Psoas muscle (tissue), 8 donors: ENCODE results near the gene OR1J2. TPM values are rescaled to one million over a fixed set of nuclear protein-coding genes. Genes with fewer than 3 reads are reported as not detected.
"Not testable (repeated sequence)": the region's sequence is repeated elsewhere in the genome, so short reads cannot be mapped to it uniquely, and the experiment has no call there.

ENCODE experiments used
- ATAC-seq, 4 donors: fragments of 200-7000 bp; cut with Tn5 transposase; one replicate each; pipeline ENCODE4 v1.9.1; 2020; ENCODE audit warnings: moderate library complexity in 3 of 4, mild to moderate bottlenecking in 2 of 4
- DNase-seq, 2 donors: peaks; one replicate each; pipeline ENCODE4 v3.0.0-alpha.2; 2020
- H3K27ac ChIP-seq: fragments of 200-600 bp; one replicate; pipeline ENCODE4 v1.8.0; 2022
- H3K27me3 ChIP-seq, 3 donors: fragments of 200-600 bp in 1 of 3; one replicate each; pipeline versions ENCODE4 v1.6.1 to v1.8.0; 2013 to 2022; ENCODE audit warnings: low read length in 2 of 3, mild to moderate bottlenecking in 2 of 3, moderate library complexity in 1 of 3; ENCODE audit not compliant: insufficient read depth in 3 of 3
- H3K36me3 ChIP-seq, 2 donors: fragments of 200-600 bp in 1 of 2; one replicate each; pipeline versions ENCODE4 v1.6.1 to v1.8.0; 2013 to 2022; ENCODE audit warnings: low read depth in 1 of 2, mild to moderate bottlenecking in 1 of 2, moderate library complexity in 1 of 2; ENCODE audit not compliant: insufficient read depth in 1 of 2
- H3K4me1 ChIP-seq: fragments of 200-600 bp; one replicate; pipeline ENCODE4 v1.8.0; 2022
- H3K4me3 ChIP-seq: fragments of 200-600 bp; one replicate; pipeline ENCODE4 v1.8.0; 2022; ENCODE audit warnings: mild to moderate bottlenecking
- H3K9me3 ChIP-seq: fragments of 200-600 bp; one replicate; pipeline ENCODE4 v1.8.0; 2022
- WGBS, 3 donors: extraction: QIAGEN DNeasy Blood & Tissue Kit; methylation state at CpG; one replicate each; pipeline versions ENCODE4 v1.1.6 to v1.1.7; 2013; 5-methylcytosine and 5-hydroxymethylcytosine counted together
- intact Hi-C, 2 donors: fragments of 100-400 bp; cut with DNase I; formaldehyde crosslinking; loops; one replicate each; pipeline versions ENCODE4 v1.11.0 to v1.14.2; 2022
- polyA plus RNA-seq, 3 donors: library from polyadenylated mRNA; stranded (reverse); fragments of 200-250 nt; gene quantifications; one replicate each; pipeline ENCODE4 v1.2.3, GENCODE V29; 2013
- total RNA-seq, 4 donors: library from RNA; stranded (reverse); fragmentation: NEBNext Ultra II Directional in 2 of 4; extraction: Animal tissue kit (Norgen Biotek cat#: 25700) in 2 of 4; gene quantifications; one replicate each; pipeline versions ENCODE4 v1.2.1 to v1.2.4, GENCODE V29; 2021 to 2023
- TF ChIP-seq, protein P1 (sequence below): fragments of 200-600 bp; IDR thresholded peaks from one replicate; pipeline ENCODE4 v1.8.0; 2022; ENCODE audit warnings: antibody characterized with exemption
- donor health status: healthy with polysubstance abuse.
- donor health status: DM: no; HTN: no; CAD: no; lungs with moderate emphysema.
- donor health status: Bipolar disorder and iron deficiency.
- donor health status: healthy.
- donor health status: DM: yes; HTN: yes; CAD: no.
- donor health status: DM: no; HTN: no; CAD: no.
- donor health status: DM: no; HTN: no; CAD: no.
- donor health status: DM: yes; HTN: yes; CAD: no.

OR1J2 gene
- total and polyA plus RNA-seq, 7 donors = not detected

DNA sequence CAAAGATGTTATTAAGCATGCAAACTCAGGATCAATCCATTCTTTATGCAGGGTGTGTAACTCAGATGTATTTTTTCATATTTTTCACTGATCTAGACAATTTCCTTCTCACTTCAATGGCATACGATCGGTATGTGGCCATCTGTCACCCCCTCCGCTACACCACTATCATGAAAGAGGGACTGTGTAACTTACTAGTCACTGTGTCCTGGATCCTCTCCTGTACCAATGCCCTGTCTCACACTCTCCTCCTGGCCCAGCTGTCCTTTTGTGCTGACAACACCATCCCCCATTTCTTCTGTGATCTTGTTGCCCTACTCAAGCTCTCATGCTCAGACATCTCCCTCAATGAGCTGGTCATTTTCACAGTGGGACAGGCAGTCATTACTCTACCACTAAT is 8.8 kb downstream of the OR1J2 start:
- ATAC-seq (no peak), DNase-seq (no peak)
- H3K4me1 ChIP-seq = no peaks in the 10 kb centered on the region
- TF ChIP-seq, protein P1, sequence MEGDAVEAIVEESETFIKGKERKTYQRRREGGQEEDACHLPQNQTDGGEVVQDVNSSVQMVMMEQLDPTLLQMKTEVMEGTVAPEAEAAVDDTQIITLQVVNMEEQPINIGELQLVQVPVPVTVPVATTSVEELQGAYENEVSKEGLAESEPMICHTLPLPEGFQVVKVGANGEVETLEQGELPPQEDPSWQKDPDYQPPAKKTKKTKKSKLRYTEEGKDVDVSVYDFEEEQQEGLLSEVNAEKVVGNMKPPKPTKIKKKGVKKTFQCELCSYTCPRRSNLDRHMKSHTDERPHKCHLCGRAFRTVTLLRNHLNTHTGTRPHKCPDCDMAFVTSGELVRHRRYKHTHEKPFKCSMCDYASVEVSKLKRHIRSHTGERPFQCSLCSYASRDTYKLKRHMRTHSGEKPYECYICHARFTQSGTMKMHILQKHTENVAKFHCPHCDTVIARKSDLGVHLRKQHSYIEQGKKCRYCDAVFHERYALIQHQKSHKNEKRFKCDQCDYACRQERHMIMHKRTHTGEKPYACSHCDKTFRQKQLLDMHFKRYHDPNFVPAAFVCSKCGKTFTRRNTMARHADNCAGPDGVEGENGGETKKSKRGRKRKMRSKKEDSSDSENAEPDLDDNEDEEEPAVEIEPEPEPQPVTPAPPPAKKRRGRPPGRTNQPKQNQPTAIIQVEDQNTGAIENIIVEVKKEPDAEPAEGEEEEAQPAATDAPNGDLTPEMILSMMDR = no peak
- H3K36me3 ChIP-seq = no peaks in the 10 kb centered on the region
- H3K27ac ChIP-seq = no peak overlapping the region
- 84 to 92% (median 85%) methylated on average over 3 of the region's 3 CpGs for WGBS, 3 donors
- H3K4me3 ChIP-seq = no peak overlapping the region
- intact Hi-C loops = no loop called here
- H3K9me3 ChIP-seq = no peaks in the 10 kb centered on the region
- peaks cover 2 to 27% (median 2%) of the 10 kb centered on the region in 3 donors for H3K27me3 ChIP-seq

DNA sequence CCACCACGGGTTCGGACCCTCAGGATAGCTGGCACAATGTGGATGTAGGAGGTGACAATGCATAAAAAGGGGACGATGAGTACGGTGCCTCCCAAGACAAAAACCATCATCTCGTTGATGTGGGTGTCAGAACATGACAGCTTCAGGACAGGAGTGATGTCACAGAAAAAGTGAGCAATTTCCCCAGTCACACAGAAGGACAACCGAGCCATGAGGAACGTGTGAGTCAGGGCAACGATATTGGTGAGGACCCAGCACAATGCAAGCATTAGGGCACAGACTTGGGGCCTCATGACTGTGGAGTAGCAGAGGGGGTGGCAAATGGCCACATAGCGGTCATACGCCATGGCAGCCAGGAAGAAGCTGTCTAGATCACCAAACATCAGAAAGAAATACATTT is 16.0 kb downstream of the OR1J2 start:
- WGBS, 3 donors = 79 to 83% (median 83%) methylated on average over 10 of the region's 10 CpGs
- H3K36me3 ChIP-seq = no peaks in the 10 kb centered on the region
- no peaks in the 10 kb centered on the region for H3K4me1 ChIP-seq
- intact Hi-C loops = no loop called here
- no peak for DNase-seq
- H3K27me3 ChIP-seq = peaks cover 0 to 5% (median 4%) of the 10 kb centered on the region in 3 donors
- no peak for ATAC-seq
- H3K27ac ChIP-seq = no peak overlapping the region
- TF ChIP-seq, protein P1 = no peak
- no peaks in the 10 kb centered on the region for H3K9me3 ChIP-seq
- H3K4me3 ChIP-seq = no peak overlapping the region

DNA sequence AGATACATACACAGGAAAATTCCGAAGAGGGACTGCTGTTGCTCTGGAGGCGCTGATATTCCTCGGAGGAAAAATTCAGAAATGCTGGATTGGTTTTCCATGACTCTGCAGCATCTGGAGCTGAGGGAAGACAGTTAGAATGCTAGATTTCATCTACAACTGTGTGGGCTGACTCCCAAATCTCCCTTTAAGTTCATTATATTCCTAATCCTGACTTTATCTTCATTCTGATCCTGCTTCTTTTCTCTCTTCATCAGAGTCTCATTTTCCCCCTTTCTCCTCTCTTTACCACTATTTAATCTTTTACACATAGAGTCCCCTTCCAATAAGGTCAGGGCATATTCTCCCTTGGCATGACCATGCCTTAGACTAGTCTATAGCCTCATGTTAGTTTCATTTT is 16.6 kb downstream of the OR1J2 start, which contains the start of gene OR1N1:
Gene OR1N1 (minus strand): TSS at position 101 of the 400 bp plus-strand sequence. CDS start 0 bp downstream, at position 101.
- H3K27ac ChIP-seq = no peak within 1 kb of the TSS

DNA sequence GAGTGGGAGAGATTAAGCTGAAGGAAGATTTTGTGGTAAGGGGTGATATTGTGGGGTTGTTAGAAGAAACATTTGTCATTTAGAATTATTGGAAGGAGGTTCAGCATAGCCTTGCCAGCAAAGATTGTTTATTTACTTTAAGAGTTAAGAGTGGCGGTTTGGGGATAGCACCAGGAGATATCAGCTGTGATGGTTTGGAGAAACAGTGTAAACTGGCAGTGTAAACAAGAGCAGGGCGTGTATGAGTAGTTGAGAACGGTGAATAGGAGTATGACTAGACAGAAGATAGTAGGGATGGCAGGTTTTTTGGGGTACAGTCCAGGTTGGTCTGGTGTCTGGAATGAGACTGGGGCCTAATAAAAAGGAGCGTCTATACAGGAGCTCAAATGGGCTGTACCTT is 20.6 kb downstream of the OR1J2 start:
- intact Hi-C loops, H3K4me3 ChIP-seq, H3K36me3 ChIP-seq, H3K27me3 ChIP-seq, H3K9me3 ChIP-seq, H3K27ac ChIP-seq, DNase-seq, H3K4me1 ChIP-seq, ATAC-seq: not testable (repeated sequence)
- 64 to 69% (median 67%) methylated on average over 4 of the region's 4 CpGs for WGBS, 3 donors

More for the DNA sequence above, 16.6 kb downstream of the OR1J2 start, which contains the start of gene OR1N1:
- Histone ChIP-seq H3K27me3 (peaks cover 0 to 5% (median 4%) of the 10 kb centered on the region in 3 donors), H3K9me3 (no peaks in the 10 kb centered on the region), H3K36me3 (no peaks in the 10 kb centered on the region), H3K4me3 (no peak within 1 kb of the TSS), H3K4me1 (no peaks in the 10 kb centered on the region)
- 88 to 92% (median 91%) methylated on average over 3 of the region's 3 CpGs for whole genome bisulfite sequencing, 3 donors
- intact Hi-C loops = no loop called here
- DNase-seq (no peak), ATAC-seq (no peak)
- TF ChIP-seq, protein P1 = no peak

DNA sequence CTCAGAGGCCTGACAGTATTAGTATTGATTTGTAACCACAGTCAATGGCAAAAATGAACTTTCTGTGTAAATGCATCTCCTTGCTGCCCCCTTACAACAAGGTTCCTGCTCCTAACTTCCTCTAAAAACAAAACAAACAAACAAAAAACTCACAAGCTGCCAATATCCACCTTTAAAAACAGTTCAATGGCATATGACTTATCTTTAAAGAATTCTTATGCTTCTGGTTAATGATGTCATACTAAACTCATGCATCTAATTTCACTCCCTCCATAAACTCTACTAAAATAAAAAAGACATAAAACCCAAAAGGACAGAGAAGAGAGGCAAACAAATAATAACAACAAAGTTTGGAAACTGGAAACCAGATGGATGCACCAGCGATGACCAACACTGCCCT is 25.5 kb downstream of the OR1J2 start:
- intact Hi-C loops = no loop called here
- DNase-seq = no peak
- WGBS, 3 donors = 87 to 92% (median 91%) methylated on average over 1 of the region's 1 CpG

DNA sequence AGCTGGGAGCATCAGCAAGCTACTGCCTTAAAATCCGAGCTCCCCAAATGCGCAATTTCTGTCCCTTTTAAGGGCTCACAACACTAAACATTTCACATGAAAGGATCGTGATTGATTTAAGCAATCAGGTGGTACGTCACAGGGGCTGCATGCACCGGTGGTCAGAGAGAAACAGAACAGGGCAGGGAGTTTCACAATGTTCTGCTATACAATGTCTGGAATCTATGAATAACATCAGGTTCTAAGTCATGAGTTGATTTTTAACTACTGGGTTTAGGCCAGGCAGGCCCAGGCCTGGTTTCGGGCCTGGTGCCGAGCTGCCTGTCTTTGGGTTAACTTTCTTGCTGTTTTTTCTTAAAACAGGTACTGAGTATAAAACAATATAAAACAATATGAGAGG is 26.5 kb downstream of the OR1J2 start:
- H3K36me3 ChIP-seq, H3K4me3 ChIP-seq, intact Hi-C loops, ATAC-seq, DNase-seq, H3K9me3 ChIP-seq, H3K27ac ChIP-seq, H3K27me3 ChIP-seq, H3K4me1 ChIP-seq: not testable (repeated sequence)
- WGBS, 3 donors = 54 to 83% (median 64%) methylated on average over 7 of the region's 7 CpGs

More for the DNA sequence above, 25.5 kb downstream of the OR1J2 start:
- TF ChIP-seq, protein P1 = no peak
- H3K4me3 ChIP-seq = no peak overlapping the region
- no peaks in the 10 kb centered on the region for H3K27me3 ChIP-seq
- ATAC-seq = no peak
- H3K4me1 ChIP-seq = no peaks in the 10 kb centered on the region
- no peak overlapping the region for H3K27ac ChIP-seq
- H3K9me3 ChIP-seq = peaks cover 6% of the 10 kb centered on the region
- H3K36me3 ChIP-seq = no peaks in the 10 kb centered on the region
